ENCODE data around the gene NECAB3. TPM values are rescaled to one million over a fixed set of nuclear protein-coding genes. Genes with fewer than 3 reads are reported as not detected.

NECAB3 gene
- total and polyA plus RNA-seq, 2 of the 13 experiments (the other 11 are each of a cell fraction or from before 2014, with no cell fraction given): 61.5 to 65.5 TPM

GRCh38 chr20:33673114-33673409, 1.2 kb downstream of the NECAB3 start (continued):
- TF ChIP-seq ZNF317 (CRISPR knock-in tag; IDR thresholded peaks at IDR 0.05): no peak
- TF ChIP-seq, protein P1, sequence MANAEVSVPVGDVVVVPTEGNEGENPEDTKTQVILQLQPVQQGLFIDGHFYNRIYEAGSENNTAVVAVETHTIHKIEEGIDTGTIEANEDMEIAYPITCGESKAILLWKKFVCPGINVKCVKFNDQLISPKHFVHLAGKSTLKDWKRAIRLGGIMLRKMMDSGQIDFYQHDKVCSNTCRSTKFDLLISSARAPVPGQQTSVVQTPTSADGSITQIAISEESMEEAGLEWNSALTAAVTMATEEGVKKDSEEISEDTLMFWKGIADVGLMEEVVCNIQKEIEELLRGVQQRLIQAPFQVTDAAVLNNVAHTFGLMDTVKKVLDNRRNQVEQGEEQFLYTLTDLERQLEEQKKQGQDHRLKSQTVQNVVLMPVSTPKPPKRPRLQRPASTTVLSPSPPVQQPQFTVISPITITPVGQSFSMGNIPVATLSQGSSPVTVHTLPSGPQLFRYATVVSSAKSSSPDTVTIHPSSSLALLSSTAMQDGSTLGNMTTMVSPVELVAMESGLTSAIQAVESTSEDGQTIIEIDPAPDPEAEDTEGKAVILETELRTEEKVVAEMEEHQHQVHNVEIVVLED (CRISPR knock-in tag; IDR thresholded peaks at IDR 0.05; ENCODE audit: borderline replicate concordance): 0 out of 2 replicates have a peak, but pooled peaks have one; percentile 4
- TF ChIP-seq SP5 (CRISPR knock-in tag; IDR thresholded peaks at IDR 0.05; ENCODE audit: borderline replicate concordance, low read depth): no peak
- TF ChIP-seq ZNF225 (CRISPR knock-in tag; IDR thresholded peaks at IDR 0.05): 0 out of 2 replicates have a peak, but pooled peaks have one; percentile 1
- peak; percentile 79; the same call in 1 of the 2 replicates for TF ChIP-seq TBP (CRISPR knock-in tag; IDR thresholded peaks at IDR 0.05)
- TF ChIP-seq MXD4 (CRISPR knock-in tag; IDR thresholded peaks at IDR 0.05): 0 out of 2 replicates have a peak, but pooled peaks have one; percentile 2
- TF ChIP-seq ZNF691 (CRISPR knock-in tag; IDR thresholded peaks at IDR 0.05; ENCODE audit: borderline replicate concordance, low read depth): peak; percentile 6; the same call in 1 of the 2 replicates
- 0 out of 2 replicates have a peak, but pooled peaks have one; percentile 6 for TF ChIP-seq ZNF512B (CRISPR knock-in tag; IDR thresholded peaks at IDR 0.05; ENCODE audit: borderline replicate concordance)
- TF ChIP-seq RARG (CRISPR knock-in tag; IDR thresholded peaks at IDR 0.05; ENCODE audit: low read depth): 0 out of 2 replicates have a peak, but pooled peaks have one; percentile 12
- peak; percentile 53; the same call in 1 of the 2 replicates for TF ChIP-seq HNRNPL (IDR thresholded peaks at IDR 0.05; ENCODE audit: low read depth, low read length)
- TF ChIP-seq ZSCAN22 (CRISPR knock-in tag; IDR thresholded peaks at IDR 0.05): no peak
- TF ChIP-seq, protein P2, sequence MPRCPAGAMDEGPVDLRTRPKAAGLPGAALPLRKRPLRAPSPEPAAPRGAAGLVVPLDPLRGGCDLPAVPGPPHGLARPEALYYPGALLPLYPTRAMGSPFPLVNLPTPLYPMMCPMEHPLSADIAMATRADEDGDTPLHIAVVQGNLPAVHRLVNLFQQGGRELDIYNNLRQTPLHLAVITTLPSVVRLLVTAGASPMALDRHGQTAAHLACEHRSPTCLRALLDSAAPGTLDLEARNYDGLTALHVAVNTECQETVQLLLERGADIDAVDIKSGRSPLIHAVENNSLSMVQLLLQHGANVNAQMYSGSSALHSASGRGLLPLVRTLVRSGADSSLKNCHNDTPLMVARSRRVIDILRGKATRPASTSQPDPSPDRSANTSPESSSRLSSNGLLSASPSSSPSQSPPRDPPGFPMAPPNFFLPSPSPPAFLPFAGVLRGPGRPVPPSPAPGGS (CRISPR knock-in tag; IDR thresholded peaks at IDR 0.05): peak; percentile 33; the same call in 1 of the 2 replicates
- no peak for TF ChIP-seq ZNF766 (CRISPR knock-in tag; IDR thresholded peaks at IDR 0.05; ENCODE audit: borderline replicate concordance)
- TF ChIP-seq RNF219 (CRISPR knock-in tag; IDR thresholded peaks at IDR 0.05): no peak
- 0 out of 2 replicates have a peak, but pooled peaks have one; percentile 84 for TF ChIP-seq ZNF704 (CRISPR knock-in tag; IDR thresholded peaks at IDR 0.05; ENCODE audit: borderline replicate concordance)
- TF ChIP-seq ZFP36 (IDR thresholded peaks at IDR 0.05; ENCODE audit: borderline replicate concordance, low read depth, low read length, partially characterized antibody): no peak
- no peak for TF ChIP-seq ZNF124 (CRISPR knock-in tag; IDR thresholded peaks at IDR 0.05)
- no peak for TF ChIP-seq ZNF460 (CRISPR knock-in tag; IDR thresholded peaks at IDR 0.05; ENCODE audit: borderline replicate concordance)
- 0 out of 2 replicates have a peak, but pooled peaks have one; percentile 30 for TF ChIP-seq ZSCAN31 (CRISPR knock-in tag; IDR thresholded peaks at IDR 0.05; ENCODE audit: low read depth)
